Activated CD8-positive, alpha-beta T cell treated with anti-CD3 and anti-CD28 coated beads for 36 hours (primary cell): ENCODE measurements around the gene ISLR. TPM values are rescaled to one million over a fixed set of nuclear protein-coding genes. Genes with fewer than 3 reads are reported as not detected.

Source experiments
- ATAC-seq: fragments of 200-7000 bp; cut with Tn5 transposase; one replicate; pipeline ENCODE4 v1.10.0; 2021; ENCODE audit warnings: mild to moderate bottlenecking, moderate library complexity
- CTCF ChIA-PET: fragments of 350-600 bp; sonication (Branson Sonifier 250); formaldehyde crosslinking; loops from one replicate; lab custom pipeline; 2021; ENCODE audit warnings: antibody characterized with exemption; lab: Charles Lee
- POLR2A ChIA-PET: fragments of 350-600 bp; sonication (Branson Sonifier 250); formaldehyde crosslinking; loops from one replicate; lab custom pipeline; 2021; ENCODE audit warnings: antibody characterized with exemption; lab: Charles Lee
- DNase-seq: peaks from one replicate; pipeline ENCODE4 v3.0.0-alpha.2; 2020
- H3K27ac Mint-ChIP-seq: one replicate; pipeline ENCODE4 v1.8.0; 2021; ENCODE audit warnings: mild to moderate bottlenecking, mixed read lengths
- H3K27me3 Mint-ChIP-seq: one replicate; pipeline ENCODE4 v1.8.0; 2021; ENCODE audit warnings: mixed read lengths
- H3K36me3 Mint-ChIP-seq: one replicate; pipeline ENCODE4 v1.8.0; 2021; ENCODE audit warnings: low read depth, mixed read lengths
- H3K4me1 Mint-ChIP-seq: one replicate; pipeline ENCODE4 v1.8.0; 2021; ENCODE audit warnings: low read depth, mixed read lengths
- H3K4me3 Mint-ChIP-seq: one replicate; pipeline ENCODE4 v1.8.0; 2021; ENCODE audit warnings: mild to moderate bottlenecking, moderate library complexity, mixed read lengths
- H3K9me3 Mint-ChIP-seq: one replicate; pipeline ENCODE4 v1.8.0; 2021; ENCODE audit warnings: mixed read lengths
- intact Hi-C: fragments of 100-400 bp; cut with micrococcal nuclease; formaldehyde crosslinking; loops from one replicate; pipeline ENCODE4 v1.10.0; 2022
- total RNA-seq, 2 experiments: library from RNA; stranded (reverse); gene quantifications; one replicate each; pipeline ENCODE4 v1.2.3, GENCODE V29; 2021
- TF ChIP-seq, protein P1 (sequence below): fragments of 200-600 bp; IDR thresholded peaks from one replicate; pipeline ENCODE4 v1.8.0; 2022; ENCODE audit warnings: antibody characterized with exemption, mild to moderate bottlenecking

ISLR gene
- total RNA-seq, 2 experiments from 2014 or later, result not detected

DNA sequence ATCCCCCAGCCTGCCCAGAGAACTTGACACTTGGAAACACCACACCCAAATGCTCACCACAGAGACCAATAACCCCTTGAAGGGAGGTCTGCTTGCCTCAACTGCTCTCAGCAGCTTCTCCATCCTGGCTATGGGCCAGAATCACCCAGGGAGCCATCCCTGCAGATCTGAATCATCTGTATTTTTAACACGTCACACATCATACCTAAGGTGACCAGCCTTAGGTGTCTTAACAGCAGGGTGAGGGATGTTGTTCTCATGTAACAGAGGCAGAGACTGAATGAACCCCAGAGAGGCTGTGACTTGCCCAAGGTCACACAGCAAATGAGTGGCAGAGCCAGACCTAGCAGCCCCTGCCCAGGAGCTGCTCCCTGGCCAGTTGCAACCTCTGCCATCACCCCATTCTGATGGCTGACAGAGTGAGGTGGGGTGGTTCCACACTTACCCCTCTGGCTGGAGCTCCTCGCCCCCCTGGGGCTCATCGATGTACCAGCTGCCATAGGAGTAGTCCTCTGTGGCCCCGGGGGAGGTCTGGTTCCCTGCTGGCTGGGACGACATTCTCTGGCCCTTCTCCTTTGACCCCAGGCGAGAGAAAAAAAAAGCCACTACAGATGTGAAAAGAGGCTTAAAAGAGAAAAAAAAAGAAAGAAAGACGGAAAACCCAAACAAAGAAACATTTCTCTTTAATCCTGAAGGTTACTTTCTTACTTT is 28.4 kb downstream of the ISLR start:
- intact Hi-C loops, result no loop called here
- ATAC-seq (no peak), DNase-seq (no peak)
- TF ChIP-seq, protein P1, sequence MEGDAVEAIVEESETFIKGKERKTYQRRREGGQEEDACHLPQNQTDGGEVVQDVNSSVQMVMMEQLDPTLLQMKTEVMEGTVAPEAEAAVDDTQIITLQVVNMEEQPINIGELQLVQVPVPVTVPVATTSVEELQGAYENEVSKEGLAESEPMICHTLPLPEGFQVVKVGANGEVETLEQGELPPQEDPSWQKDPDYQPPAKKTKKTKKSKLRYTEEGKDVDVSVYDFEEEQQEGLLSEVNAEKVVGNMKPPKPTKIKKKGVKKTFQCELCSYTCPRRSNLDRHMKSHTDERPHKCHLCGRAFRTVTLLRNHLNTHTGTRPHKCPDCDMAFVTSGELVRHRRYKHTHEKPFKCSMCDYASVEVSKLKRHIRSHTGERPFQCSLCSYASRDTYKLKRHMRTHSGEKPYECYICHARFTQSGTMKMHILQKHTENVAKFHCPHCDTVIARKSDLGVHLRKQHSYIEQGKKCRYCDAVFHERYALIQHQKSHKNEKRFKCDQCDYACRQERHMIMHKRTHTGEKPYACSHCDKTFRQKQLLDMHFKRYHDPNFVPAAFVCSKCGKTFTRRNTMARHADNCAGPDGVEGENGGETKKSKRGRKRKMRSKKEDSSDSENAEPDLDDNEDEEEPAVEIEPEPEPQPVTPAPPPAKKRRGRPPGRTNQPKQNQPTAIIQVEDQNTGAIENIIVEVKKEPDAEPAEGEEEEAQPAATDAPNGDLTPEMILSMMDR, result no peak
- H3K4me1 Mint-ChIP-seq, result peaks cover 4% of the 10 kb centered on the region
- H3K27me3 Mint-ChIP-seq, result no peaks in the 10 kb centered on the region
- no peaks in the 10 kb centered on the region for H3K9me3 Mint-ChIP-seq
- ChIA-PET POLR2A (interaction anchor here (0.7 kb wide), 1 partner anchor 248 kb away, joined by 4 read pairs; no protein-coding TSS in a partner anchor), CTCF (interaction anchor here (1.0 kb wide), 1 partner anchor 74 kb away, joined by 3 read pairs; no protein-coding TSS in a partner anchor)
- H3K27ac Mint-ChIP-seq, result no peak overlapping the region
- H3K36me3 Mint-ChIP-seq, result no peaks in the 10 kb centered on the region
- no peak overlapping the region for H3K4me3 Mint-ChIP-seq

DNA sequence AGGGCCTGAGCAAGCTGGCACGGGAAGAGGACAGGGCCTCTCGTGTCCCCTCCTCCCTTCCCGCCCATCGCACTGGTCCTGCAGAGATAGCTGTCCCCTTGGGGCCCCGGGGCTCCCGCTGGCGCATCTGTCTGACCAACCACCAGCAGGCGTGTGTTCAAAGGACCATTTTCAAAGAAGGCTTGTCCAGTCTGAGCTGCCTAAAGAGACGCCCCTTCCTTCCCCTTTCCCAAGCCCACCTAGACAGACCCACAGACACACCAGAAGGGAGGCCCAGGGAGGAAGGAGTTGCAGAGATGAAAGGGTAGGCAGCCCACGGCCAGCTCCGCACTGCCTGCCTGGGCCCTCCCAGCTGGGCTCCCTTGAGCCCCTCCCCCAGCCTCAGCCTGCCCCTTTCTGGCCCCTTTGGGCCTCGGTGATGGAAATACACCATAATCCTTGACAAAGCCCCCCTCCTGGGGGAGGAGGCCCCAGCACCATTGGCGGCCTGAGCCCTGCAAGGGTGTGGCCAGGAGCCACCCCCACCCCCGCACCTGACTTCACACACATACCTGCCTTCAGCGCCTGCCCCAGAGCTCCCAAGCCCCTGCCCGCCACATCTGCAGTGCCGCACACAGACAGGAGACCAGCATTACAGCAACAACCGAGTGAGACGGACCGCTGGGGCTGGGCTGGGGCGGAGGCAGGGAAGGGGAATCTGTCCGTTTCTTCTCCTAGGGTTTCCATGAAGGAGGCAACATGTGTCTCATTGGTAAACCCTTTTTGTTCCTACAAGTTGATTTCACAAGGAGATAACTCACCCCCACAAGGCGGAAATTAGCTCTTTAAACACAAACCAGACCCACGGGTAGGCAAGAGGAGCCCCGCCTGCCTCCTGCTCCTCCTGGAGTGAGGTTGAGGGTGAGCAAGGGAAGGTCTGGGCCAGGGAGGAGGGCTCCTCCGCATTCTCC is 29.2 kb downstream of the ISLR start, which contains the start of gene STRA6:
Gene STRA6 (minus strand): TSS at position 336 of the 950 bp plus-strand sequence. CDS start 520 bp downstream, outside the sequence.
- H3K36me3 Mint-ChIP-seq, result no peaks in the 10 kb centered on the region
- DNase-seq (peak; percentile 42), ATAC-seq (peak; percentile 67)
- ChIA-PET POLR2A (interaction anchor here (0.7 kb wide), 1 partner anchor 247 kb away, joined by 4 read pairs; no protein-coding TSS in a partner anchor), CTCF (interaction anchor here (1.0 to 1.2 kb wide), 2 partner anchors 19 to 75 kb away, joined by 3 read pairs; no protein-coding TSS in a partner anchor)
- intact Hi-C loops, result no loop called here
- peaks cover 4% of the 10 kb centered on the region for H3K4me1 Mint-ChIP-seq
- no peak within 1 kb of the TSS for H3K4me3 Mint-ChIP-seq
- peaks cover 2% of the 10 kb centered on the region for H3K27me3 Mint-ChIP-seq
- no peak within 1 kb of the TSS for H3K27ac Mint-ChIP-seq
- no peaks in the 10 kb centered on the region for H3K9me3 Mint-ChIP-seq
- TF ChIP-seq, protein P1, result no peak

DNA sequence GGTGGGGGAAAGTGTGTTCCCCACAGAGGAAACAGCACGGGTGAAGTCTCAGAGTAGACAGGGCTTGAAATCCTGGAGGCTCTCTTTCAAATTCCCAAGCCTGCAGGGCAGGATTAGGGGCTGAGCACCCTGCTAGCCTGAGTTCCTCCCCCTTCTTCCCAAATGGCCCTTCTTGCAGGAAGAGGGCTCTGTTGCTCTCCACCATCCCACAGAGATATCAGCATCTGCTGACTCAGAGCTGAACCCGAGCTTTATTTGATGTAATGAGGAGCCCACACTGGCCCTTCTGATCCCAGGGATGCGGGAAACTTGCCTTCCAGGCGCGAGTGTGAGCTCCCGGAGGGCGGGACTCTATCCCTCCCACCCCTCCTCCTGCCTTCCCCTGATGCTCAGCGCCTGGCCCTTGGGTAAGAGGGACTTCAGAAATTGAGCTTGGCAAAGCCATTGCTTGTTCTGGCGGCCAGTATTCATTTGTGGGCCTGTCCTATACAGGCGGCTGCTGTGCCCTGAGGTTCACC is 30.5 kb downstream of the ISLR start:
- ChIA-PET CTCF (interaction anchor here (1.2 kb wide), 1 partner anchor 20 kb away, joined by 3 read pairs; no protein-coding TSS in a partner anchor), POLR2A (no interaction called here)
- Mint-ChIP-seq H3K27me3 (peaks cover 2% of the 10 kb centered on the region), H3K4me3 (no peak overlapping the region), H3K36me3 (no peaks in the 10 kb centered on the region), H3K4me1 (peaks cover 4% of the 10 kb centered on the region), H3K9me3 (no peaks in the 10 kb centered on the region), H3K27ac (no peak overlapping the region)
- DNase-seq (no peak), ATAC-seq (no peak)
- TF ChIP-seq, protein P1, result no peak
- intact Hi-C loops, result no loop called here

DNA sequence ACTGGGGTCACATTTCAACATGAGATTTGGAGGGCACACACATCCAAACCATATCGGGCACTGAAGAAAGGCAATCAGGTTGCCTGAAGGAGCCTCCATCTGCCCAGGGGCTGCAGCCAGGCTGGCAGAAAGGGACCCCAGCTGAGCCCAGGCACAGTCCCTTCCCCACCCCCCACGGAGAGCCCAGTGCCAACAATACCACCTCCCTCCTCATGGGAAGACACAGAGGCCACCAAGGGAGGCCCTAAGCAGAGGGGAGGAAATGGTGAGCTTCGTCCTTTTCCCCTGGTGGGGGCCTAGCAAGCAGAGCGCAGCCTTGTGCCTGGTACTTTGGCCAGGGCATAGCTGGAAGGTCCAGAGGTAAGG is 32.1 kb downstream of the ISLR start:
- no peak overlapping the region for H3K27ac Mint-ChIP-seq
- no peak overlapping the region for H3K4me3 Mint-ChIP-seq
- TF ChIP-seq, protein P1, result no peak
- H3K36me3 Mint-ChIP-seq, result no peaks in the 10 kb centered on the region
- peaks cover 2% of the 10 kb centered on the region for H3K27me3 Mint-ChIP-seq
- ATAC-seq (no peak), DNase-seq (no peak)
- intact Hi-C loops, result no loop called here
- H3K9me3 Mint-ChIP-seq, result no peaks in the 10 kb centered on the region
- ChIA-PET CTCF (no interaction called here), POLR2A (no interaction called here)
- peaks cover 2% of the 10 kb centered on the region for H3K4me1 Mint-ChIP-seq
